ENCODE data around the gene STYXL2.

STYXL2 gene

DNA sequence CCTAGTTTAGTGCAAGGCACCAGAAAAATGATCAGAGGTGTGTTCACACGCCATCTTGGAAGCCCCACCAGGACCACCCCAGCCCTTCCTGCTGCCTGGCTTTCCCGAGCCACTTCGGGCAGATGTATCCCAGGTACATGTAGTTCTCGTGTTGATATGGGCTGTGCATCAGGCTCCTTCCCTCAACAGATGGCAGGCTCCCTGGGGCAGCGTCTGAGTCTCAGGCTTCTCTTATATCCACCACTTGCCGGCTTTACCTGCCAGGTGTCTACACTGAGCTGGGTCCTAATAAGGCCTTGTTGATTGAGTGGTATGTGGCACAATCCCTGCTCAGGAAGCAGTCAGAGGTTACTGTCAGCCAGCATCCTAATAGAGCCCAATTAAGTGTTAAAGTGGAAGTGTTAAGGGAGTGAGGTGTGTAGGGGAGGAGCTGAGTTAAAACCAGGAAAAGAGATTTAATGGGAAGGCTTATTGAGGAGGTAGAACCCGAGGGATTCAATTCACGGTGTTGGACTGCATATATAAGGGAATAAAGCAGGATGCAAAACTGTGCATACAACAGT, 12.2 kb upstream of the STYXL2 start:
- DNase-seq: no peak

DNA sequence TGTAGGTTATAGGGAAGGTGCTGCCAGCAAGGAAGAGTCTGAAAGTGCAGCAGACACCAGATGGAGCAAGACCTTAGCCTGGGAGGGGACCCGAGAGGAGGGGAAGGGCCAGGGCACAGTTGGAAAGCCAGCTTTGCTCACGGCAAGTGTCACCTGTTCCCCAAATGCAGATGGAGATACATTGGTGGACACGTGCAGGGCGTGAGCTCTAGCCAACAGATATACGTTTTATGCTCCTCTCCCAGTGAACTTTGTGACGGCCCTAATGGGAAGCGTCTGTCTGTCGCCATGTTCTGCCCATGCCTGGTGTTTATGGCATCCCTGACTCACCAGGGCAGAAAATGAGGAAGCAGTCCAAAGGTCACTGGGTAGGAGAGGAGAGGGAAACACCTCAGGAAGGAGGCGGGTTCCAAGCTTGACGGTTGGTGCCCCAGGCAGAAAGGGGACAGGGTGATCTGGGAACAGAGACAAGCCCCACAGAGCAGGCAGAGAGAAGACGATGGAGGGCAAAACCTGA, 11.3 kb upstream of the STYXL2 start:
- no peak for DNase-seq

DNA sequence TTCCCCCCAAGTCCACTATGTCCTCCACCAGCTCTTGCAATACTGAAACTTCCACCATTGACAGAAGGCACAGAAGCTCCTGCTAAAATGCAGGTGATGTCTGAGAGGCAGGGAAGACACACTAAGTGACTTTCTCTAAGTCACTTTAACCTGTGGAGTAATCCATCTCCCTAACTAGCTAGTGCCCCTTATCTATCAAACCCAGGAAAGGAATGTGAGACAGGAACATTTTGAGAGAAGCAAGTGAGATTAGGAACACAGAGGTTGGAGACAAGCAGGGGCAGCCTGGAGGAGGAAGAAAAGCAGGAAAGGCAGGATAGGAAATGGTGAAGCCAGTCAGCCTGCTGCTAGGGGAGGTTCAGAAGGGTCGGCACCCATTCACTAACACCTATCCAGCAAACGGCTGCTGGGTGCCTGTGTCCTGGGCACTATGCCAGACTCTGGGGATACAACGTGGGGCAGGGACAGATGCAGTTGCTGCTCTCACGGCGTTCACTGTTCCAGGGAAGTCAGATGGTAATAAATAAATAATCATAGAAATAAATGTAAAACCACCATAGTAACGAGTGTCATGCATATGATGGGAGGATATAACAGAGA, 10.7 kb upstream of the STYXL2 start:
- peak; percentile 61 for DNase-seq

DNA sequence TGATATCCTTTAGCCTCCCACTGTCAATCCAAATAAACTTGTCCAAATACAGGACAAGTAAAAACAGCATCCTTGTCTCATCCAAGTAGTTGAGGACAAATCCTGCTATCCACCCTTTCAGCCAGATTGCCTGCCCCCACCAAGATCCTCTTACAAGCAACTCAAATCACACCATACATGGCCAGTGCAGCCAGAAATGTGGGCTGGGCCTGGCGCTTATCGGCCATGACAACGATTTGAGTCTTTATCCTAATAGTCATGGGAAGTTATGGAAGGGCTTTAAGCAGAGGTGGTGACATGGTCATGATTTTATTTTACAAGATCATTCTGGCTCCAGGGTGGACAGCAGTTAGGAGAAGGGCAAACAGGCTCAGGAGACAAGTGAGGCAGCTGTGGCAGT, 10.0 kb upstream of the STYXL2 start:
- DNase-seq: no peak

DNA sequence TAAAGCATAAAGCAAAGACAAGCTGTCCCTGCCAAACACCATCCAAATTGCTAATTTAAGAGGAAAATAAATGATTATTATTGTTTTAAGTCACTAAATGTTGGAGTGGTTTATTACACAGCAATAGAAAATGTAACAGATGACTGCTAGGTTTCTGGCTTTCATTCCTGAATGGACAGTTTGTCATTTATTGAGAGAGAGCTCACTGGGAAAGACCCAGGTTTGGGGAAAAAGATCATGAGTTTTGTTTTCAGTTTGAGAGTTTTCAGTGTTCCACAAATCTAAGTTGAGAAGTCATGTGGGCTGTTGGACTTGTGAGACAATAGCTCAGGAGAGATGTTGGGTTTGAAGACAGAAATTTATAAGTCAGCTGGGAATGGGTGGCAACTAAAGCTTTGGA, 9.1 kb upstream of the STYXL2 start:
- no peak for DNase-seq

DNA sequence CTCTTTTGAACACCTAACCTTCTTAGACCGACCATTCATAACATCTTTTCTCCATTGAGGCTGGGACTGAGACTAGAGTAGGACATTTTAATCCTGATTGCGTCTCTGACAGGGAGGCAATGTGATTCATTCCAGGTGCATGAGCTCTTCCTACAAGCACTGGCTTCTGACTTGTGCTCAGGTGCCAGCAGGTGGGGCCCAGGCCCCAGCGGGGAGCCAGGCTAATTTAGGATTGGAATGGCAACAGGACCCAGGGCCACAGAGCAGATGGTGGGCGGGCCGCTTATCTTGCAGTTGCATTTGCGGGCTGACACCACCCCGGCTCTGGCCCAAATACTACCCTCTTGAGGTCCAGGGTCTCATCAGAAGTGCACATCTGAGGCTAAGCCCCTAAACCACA, 7.8 kb upstream of the STYXL2 start:
- no peak for DNase-seq

DNA sequence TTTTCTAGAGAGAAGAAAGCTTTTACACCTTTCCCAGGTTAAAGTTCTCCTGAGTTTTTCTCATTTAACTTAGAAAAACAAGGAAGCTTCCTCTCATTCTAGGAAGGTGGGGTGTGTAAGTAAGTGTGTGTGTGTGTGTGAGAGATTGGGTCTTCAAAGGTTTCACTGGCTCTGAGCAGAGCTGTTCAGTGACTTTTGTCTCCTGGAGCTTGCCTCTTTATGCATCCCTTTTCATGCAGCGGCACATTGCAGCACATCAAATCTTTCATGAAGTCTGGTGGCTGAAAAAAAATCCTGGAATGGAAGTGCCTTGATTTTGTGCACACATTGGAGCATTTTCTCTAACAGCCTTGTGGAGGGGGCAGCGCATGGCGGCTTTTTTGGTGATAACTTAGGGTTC, 7.1 kb upstream of the STYXL2 start:
- DNase-seq: no peak

DNA sequence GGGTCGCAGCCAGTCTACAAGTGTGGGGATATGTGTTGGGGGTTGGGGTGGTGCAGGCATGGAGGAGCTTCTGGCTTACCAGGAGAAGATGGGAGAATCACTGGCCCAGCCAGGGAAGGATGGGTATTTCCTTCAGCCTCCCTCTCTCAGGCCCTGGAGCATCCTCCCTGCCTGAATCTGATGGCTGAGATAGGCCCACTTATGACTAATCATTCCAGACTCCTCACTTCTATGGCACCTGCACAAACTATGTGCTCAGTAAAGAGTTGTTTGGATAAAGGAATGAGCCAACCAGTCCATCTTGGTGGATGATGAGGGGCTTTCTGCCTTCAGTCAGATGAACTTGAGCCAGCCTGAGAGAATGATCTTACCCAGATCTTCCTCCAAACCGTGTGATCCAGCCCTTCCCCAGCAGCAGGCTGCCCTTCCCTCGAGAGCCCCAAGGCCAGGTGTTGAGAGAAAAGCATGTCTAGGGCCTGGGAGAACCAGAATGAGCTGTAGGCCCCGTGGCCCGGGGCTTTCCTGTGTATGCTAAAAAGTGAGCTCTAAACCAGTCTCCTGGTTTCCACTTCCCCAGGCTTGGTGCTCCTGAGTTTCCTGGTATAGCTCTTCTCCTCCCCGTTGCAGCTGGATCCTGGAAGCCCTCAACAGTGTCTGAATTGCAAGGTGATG, 5.0 kb upstream of the STYXL2 start:
- DNase-seq: no peak

DNA sequence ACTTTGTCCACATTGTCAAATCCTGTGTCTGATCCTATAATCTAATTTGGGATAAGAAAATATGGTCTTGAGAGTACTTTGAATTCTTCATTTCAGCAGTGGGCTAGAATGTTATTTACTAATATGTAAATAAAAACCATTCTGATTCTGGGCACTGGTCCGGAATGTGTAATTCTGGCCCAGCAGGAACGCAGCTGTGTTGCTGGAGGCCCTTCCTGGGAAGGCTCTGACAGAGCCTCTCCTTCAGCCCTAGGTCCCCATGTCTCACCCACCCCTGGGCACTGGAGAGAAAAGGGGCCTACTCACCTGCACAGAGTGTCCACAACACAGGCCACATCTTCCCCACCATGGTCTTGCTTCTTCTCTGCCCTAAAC, 3.9 kb upstream of the STYXL2 start:
- DNase-seq: no peak

DNA sequence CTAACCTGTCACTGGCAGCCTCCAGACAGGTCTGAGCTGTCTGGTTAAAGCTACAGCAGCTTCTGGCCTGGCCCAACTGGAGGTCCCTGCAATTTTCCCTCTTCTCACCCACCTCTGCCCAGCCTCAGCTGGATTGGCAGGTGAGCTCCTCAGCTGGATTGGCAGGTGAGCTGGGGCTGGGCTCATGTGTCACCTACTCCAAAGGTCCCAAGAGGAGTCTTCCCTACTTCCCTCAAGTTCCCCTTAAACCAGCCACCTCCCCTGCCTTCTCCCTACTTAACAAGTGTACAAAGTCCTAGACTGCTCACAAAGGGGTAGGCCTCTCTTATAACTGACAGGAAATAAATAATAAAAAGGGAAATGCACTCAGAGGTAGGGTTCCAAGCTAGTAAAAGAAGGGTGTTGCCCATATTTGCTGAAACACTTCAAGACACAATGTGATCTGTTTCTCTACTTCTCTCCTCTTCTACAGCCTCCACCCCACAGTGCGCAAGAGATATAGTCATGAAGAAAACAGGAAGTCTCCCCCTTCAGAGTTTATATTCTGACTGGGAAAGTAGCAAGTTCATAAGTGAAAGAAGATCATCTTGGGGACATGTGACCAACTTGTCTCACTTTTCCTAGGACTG, 3.4 kb upstream of the STYXL2 start, which contains the start of gene GPA33:
Gene GPA33 (minus strand): TSS at position 64 of the 629 bp plus-strand sequence. CDS start 90 bp downstream, outside the sequence.
- DNase-seq: no peak

DNA sequence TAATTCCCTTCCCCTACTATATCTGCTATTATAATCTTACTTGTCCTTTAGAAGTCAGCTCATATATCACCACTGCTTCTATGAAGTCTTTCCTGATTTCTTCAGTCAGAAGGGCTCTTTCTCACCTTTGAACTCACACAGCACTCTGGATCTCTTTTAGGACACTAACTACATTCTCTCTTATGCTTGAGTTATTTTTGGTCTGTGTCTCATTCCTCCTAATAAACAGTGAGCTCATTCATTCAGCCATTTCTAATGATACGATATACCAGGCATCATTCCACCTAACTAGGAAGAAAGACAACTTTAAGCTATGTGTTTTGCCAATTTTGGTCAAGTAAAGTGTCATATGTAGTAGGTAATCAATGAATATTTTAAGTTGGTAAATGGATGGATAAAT, 1.2 kb upstream of the STYXL2 start:
- no peak for DNase-seq

DNA sequence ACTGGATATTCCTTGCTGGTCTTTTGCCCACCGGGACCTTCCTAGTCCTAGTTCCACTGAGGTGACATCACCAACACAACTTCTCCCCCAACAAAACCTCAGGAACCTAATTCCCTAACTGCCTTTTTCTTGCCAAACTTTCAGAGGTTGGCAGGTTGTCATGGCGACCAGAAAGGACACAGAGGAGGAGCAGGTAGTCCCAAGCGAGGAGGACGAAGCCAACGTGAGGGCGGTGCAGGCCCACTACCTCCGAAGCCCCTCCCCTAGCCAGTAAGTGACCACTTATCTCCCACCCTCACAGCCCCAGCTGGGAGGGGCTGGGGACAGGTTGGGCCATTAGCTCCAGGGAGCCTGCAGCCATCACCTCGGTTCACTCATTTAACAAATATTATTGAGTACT, 815 bp downstream of the STYXL2 start:
- DNase-seq: no peak

DNA sequence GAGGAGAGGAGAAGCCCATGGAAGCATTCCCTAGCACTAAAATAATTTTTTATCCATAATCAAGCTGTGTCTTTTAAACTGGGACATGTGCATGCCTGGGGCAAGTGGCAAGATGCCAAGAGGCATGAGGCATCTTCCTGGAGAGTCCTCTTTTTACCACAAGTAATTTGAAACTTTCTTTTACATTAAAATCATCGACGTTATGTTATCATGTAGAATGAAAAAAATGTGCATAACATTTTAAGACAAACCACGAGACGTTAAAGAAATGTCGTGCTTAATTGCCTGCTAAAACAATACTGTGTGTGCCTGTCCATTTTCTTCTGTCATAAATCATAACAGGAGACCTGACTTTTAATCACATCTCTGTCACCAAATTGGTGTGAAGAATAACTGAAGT, 1.5 kb downstream of the STYXL2 start:
- no peak for DNase-seq

DNA sequence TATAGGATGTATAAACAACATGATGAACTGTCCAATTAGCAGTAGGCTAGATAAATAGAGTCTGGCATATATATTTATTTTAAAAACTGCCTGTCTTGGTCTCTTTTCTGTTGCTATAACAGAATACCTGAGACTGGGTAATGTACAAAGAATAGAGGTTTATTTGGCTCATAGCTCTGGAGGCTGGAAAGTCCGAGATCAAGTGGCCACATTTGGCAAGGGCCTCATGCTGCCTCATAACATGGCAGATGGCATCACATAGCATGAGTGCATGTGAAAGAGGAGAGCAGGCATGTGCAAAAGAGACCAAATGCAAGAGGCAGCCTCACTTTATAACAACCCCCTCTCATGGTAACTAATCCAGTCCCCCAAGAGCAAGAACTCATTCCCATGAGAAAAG, 6.0 kb downstream of the STYXL2 start:
- DNase-seq: peak; percentile 44

DNA sequence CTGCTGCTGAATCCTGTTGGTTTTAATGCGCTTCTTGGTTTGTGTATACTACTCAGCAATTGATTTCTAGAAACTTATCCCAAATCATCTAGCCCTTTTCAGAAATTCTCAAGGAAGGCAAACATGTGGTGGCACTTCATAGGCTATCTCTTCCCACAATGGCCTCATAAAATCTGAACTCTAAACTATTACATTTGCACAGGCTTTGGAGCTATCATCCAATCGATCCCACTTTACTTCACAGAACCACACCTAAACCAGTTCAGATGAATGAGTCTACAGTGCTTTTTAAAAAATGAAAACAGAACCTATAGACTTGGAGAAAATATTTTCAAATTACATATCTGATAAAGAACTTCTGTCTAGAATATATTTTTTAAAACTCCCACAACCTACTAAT, 6.9 kb downstream of the STYXL2 start:
- no peak for DNase-seq

DNA sequence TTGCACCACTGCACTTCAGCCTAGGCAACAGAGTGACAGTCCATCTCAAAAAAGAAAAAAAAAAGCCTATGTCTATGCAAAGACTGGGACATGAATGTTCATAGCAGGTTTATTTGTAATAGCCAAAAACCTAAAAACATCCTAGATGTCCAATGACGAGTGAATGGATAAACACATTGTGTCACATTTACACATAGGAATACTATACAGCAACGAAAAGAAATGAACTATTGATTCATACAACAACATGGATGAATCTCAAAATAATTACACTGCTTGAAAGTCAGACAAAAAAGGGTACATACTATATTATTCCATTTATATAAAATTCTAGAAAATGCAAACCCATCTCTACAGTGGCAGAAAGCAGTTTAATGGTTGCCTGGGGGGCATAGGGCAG, 7.9 kb downstream of the STYXL2 start:
- no peak for DNase-seq

DNA sequence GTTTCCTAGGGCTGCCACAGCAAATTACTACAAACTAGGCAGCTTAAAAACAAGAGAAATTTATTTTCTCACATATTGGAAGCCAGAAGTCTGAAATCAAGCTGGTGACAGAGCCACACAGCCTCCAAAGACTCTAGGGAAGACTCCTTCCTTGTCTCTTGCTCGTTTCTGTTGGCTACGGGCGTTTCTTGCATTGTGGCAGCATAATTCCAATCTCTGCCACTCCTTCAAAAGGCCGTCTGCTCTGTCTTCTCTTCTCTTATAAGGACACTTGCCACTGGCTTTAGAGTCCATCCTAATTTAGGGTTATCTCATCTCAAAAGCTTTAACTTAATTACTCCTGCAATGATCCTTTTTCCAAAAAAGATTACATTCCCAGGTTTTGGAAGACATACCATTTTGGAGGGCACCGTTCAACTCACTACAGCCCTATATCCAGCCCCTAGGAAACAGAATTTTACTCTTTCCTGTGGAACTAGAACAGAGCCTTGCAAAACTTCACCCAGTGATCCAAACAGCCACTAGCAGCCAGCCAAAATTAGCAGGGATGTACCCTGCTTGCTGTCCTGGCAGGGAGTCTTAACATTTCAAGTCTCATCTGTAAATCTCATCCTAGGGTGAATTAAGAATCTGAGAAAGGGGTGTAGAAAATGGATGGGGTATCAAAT, 9.2 kb downstream of the STYXL2 start:
- no peak for DNase-seq

DNA sequence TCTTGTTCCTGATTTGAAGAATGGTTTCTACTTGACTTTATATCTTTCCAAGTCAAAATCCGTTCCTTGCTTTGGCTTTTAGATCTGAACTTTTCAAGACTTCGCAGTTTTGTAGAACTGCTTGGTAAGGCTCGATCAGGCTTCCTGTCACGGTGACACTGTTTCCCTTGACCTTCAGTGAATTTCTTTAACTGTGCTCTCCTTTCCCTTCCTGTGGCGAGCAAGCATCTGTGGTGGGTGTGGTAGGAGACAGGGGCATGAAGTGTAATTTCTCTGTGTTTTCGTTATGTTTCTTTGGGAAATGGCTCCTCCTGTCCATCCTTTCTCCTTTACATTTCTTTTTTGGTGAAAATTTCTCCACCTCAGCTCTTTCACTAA, 10.4 kb downstream of the STYXL2 start:
- DNase-seq: no peak

DNA sequence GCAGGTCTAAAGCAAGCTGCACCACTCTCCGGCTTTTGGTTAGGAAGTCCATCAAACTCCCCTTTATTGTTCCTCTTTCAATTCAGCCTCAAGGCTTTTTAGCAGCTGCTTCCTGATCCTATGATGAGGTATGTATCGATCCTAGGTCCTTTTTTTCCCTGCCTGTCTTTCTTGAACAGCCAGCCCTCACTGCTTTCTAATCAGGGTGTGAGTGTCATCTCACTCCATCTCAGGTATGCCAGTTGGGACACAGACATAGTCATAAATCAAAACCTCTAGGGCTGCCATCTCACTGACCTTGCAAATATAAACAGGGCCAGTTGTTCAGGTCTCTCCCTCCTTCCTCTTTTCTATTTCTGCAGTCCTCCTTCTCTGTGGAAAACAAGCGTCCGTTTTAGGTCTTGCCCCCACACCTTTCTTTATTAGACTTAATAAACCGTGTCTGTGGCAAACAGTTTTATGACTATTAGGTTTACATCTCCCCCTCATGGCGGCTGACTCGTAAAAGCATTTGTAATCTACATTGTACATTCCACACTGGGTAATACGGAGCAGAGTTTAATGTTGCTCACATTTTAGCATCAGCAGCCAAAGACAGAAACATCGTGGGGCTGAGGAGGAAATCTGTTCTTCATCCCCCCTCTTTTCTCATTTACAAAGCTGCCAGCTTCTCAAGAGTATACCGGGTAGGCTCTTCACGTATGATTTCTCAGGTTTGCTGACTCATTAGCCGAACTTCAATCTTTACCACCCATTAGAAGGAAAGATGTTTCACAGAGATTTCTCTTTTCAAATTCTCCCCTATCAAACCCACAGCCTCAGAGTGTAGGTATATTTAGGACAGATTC, 11.6 kb downstream of the STYXL2 start:
- no peak for DNase-seq

DNA sequence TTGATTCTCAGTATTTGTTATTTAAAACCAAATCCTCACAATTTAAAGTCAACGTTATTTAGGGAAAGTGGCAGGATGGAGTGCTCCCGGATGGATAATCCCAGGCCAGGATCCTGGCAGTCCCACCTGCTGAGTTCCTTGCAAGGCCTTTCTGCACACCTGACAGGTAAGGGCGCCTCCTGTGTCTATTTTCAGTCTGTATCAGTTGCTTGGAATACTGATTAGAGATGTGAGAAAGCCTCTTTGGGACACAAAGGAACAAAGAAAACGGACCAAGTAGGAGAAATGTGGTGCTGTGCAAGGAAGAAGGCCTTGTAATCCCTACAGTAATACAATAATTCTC, 12.2 kb downstream of the STYXL2 start:
- no peak for DNase-seq

DNA sequence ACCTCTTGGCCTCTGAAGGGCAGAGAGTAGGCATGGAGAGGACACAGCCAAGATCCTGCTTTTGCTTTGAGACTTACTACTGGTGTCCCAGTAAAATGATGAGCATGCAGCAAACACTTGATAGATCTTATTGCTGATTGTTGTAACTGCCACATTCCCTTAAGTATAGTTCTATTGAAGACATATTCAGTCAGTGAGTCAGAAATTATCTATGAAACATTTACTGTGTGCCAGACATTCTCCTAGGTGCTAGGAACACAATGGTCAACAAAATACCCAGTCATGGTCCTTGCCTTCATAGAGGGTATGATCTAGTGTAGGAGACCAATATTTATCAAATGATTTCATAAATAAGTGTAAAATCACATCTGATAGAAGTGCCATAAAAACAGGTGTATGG, 13.6 kb downstream of the STYXL2 start:
- no peak for DNase-seq

DNA sequence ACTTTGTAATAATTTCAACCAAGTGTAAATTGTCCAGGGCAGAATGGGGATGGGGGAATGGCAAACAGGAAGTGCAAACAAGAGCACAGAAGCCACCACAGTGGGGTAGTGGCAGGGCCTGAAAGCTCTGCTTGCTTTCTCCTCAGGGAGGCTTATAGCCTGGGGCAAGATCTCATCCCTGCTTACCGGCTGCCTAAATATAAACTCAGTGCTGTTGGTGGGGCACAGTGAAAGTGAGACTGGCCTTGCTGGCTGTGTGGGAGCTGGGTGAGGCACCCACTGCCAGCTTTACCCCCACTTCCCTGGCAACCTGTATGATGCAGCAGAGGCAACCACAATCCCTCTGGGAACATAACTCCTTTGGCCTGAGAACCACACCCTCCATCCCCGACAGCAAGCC, 15.2 kb downstream of the STYXL2 start:
- DNase-seq: no peak

DNA sequence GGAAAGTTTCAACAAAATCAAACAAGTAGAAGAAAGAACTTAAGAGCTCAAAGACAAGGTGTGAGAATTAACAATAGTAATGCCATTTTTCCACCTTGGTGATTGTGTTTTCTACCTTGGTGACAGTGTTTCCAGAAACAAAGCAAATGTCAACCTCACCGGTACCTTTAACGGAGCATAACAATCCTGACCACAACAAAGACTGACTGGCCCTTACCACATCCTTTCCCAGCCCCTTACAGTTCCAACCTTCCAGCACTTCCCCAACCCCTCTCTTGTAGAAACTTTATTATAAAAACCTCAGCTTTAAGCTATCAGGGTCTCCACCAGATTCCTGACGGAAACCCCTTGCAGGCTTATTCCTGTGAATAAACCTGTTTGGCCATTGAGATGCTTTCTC, 16.7 kb downstream of the STYXL2 start:
- DNase-seq: no peak
